Activated T-helper 1 cell treated with anti-CD3 and anti-CD28 coated beads, Interleukin-2, amount 50 U/mL, for 16 hours (primary cell): ENCODE results near the gene ALPP.
"Not testable (repeated sequence)": the region's sequence is repeated elsewhere in the genome, so short reads cannot be mapped to it uniquely, and the experiment has no call there.

ENCODE experiments used
- DNase-seq, 2 donors: peaks; one replicate each; pipeline ENCODE4 v3.0.0-alpha.2; 2020; ENCODE audit warnings: low read depth in 1 of 2, low spot score in 1 of 2

ALPP gene

GRCh38 chr2:232363064-232363783 lies 15.3 kb upstream of the ALPP start:
- DNase-seq, result not testable (repeated sequence)

DNA sequence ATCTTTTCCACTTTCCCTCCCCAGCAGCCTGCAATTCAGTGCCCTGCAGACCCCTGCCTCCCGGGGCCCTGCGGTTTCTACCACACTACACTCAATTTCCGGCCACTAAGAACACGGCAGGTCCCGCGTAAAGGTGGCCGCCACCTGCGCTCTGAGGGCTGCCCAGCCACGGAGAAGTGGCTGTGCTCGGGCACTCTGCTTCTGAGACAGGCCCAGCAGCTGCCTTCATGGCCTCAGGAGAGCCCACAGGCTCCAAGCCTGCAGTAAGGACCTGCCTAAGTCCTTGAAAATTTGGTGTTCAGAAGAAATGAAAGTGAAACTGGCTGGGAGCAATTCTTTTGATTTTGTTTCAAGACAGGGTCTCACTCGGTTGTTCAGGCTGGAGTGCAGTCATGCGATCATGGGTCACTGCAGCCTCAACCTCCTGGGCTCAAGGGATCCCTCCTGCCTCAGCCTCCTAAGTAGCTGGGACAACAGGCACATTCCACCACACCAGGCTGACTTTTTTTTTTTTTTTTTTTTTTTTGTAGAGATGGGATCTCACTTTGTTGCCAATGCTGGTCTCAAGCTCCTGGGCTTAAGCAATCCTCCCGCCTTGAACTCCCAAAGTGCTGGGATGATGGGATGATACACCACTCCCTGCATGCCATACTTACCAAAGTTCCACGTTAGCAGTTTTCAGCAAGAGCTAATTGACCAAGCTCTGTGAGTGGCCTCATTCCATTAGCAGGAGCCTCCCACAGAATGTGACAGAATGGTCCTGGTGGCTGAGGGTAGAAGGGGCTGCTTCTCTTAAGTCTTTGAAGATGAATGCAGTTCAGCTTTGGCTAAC lies 14.6 kb upstream of the ALPP start:
- DNase-seq, result no peak

DNA sequence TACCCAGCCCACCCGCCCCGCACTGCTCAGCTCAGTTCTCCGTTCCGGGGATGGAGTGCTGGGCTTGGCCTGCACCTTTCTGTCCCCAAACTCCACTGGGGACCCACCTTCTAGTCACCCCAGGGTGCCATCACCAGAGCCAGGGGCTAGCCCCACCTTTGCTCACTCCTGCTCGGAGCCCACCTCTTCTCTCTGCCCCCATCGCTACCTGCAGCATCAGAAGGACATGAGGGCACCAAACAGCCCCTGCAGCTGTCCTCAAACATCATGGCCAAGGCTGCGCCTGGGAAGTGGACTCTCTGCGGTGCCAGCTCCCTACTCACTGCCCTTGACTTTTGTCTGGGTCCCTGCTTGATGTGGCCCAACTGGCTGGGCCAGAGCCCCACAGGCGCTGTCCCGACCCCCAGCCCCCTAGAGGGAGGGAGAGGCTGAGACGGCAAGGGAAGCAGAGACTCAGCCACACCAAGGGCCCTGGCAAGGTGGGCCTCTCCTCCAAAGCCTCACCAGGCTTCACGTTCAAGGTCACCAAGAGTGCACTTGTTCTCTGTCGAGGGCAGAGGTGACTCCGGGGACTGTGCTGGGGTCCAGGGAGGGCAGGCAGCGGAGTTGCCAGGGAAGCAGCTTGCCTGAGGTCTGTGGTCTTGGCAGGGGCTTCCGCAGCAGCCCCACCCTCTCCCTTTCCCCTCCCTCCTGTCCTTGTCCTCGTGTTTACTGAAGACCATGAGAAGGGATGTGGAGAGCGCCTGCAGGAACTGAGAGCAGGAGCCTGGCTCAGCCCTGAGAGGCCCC lies 13.6 kb upstream of the ALPP start:
- not testable (repeated sequence) for DNase-seq

DNA sequence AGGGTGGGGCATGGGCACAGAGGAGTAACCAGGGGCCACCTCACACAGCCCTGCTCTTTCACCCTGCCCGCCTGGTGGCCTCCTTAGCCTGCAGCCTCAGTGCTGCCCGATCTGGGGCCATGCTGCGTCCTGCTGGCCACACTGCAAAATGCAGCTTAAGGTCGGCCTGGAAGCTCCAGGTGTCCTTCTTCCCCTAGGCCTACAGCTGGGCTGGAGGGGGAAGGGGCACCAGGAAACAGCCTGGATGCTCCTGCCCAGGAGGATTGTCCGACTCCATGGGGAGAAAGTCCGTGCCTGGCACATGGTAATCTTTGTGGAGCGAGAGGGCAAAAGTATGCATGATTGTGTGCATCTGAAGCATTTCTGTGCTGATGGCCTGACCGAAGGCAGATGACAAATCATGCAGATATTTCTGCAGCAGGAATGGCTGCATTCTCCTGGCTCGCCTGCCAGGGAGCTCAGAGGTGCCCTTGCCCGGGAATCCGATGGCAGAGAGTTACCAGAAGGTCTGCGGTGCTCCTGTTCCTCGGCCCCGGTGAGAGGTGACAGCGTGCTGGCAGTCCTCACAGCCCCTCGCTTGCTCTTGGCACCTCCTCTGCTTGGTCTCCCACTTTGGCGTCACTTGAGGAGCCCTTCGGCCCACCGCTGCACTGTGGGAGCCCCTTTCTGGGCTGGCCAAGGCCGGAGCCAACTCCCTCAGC lies 12.8 kb upstream of the ALPP start:
- no peak for DNase-seq

DNA sequence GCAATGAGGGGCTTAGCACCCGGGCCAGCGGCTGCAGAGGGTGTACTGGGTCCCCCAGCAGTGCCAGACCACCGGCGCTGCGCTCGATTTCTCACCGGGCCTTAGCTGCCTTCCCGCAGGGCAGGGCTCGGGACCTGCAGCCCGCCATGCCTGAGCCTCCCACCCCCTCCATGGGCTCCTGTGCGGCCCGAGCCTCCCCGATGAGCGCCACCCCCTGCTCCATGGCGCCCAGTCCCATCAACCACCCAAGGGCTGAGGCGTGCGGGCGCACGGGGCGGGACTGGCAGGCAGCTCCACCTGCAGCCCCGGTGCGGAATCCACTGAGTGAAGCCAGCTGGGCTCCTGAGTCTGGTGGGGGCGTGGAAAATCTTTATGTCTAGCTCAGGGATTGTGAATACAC lies 12.1 kb upstream of the ALPP start:
- not testable (repeated sequence) for DNase-seq

- no peak for DNase-seq
Measured at GRCh38 chr2:232367016-232367415, 11.5 kb upstream of the ALPP start.

DNA sequence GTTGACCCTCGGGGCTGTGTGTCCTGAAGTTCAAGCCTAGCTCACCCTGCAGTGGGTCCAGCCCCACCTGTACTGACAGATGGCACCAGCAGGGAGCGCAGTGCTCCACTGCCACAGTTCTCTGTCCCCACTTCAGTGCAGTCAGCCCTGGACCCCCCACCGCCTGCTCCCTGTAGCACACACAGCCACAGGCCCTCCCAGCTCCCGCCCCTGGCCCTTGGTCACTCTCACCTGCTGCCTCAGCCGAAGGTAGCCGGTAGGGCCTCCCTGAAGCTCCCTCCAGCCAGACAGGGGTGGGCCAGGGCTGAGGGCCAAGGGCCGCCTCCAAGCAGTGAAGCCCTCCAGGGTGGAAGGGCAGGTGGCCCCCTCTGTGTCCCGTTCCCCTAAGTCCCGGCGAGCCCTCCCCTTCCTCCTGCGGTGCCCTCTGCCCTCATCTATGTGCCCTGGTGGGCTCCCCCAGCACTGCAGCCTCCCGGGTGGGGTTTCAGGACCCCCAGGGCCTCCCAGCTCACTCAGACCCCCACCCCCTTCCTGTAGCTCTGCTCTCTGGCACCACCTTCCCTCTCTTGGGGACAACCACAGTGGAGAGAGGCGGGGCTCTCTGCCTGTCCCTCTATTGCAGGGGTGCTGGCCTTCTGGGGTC lies 10.8 kb upstream of the ALPP start:
- no peak for DNase-seq

GRCh38 chr2:232368311-232368731 lies 10.2 kb upstream of the ALPP start:
- DNase-seq, result no peak

GRCh38 chr2:232369126-232369951 lies 9.2 kb upstream of the ALPP start:
- no peak for DNase-seq

- not testable (repeated sequence) for DNase-seq
Measured at GRCh38 chr2:232370007-232370406, 8.5 kb upstream of the ALPP start.

DNA sequence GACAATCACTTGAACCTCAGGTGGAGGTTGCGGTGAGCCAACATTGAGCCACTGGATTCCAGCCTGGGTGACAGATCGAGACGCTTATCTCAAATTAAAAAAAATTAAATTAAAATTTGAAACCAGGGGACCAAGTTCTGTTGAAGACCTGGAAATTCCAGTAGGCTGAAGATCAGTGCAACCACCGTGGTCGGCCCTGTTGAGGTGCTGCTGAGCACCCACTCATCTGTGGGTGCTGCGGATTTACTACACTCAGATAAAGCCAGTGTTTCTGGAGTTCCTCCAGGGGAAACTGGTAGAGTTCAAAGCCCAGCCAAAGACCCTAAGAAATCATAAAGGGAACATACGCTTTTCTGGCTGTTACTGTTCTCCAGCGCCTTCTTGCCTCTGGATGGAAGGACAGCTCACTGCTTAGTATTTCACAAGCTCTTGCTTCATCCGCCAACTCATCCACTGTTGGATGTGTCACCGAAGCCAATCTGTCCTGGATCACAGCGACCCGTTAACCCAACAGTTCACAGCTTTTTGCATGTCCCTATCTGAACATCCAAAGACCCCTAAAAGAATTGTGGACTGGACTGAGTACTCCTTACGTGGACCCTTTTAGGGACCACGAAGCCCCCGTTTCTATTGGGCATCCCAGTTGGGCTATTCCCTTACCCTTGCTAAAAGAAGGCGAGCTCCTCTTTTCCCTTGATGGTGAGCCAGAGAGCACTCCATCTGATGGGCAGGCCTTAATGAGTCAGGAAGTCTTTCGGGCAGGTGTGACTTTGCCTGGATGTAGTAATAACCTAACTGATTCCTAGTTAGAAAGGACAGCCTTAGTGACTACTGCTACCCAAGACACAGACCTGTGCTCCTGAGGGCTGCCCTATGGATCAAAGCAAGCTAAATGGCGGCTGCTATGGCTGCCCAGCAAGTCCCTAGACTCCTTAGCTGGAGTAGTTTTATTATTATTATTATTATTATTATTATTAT lies 6.0 kb upstream of the ALPP start:
- DNase-seq, result no peak

DNA sequence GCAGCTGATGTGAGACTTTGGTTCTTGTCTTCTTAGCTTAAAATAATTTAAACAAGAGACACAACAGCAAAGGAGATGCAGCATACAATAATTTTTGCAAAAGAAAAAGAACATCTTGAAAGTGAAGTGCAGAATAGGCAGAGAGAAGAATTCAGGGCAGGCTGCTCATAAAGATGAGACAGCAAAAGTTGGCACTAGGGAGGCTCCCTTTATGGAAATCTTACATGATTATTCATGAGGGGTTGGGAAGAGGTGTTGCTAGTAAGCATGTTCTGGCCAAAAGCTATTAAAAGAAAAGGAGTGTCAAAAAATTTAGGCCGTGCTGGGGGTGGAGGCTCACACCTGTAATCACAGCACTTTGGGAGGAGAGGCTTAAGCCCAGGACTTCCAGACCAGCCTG lies 4.2 kb upstream of the ALPP start:
- no peak for DNase-seq

- DNase-seq, result no peak
Measured at GRCh38 chr2:232375164-232375563, 3.4 kb upstream of the ALPP start.

- no peak for DNase-seq
Measured at GRCh38 chr2:232376260-232376659, 2.3 kb upstream of the ALPP start.

- DNase-seq, result no peak
Measured at GRCh38 chr2:232376713-232377112, 1.8 kb upstream of the ALPP start.

DNA sequence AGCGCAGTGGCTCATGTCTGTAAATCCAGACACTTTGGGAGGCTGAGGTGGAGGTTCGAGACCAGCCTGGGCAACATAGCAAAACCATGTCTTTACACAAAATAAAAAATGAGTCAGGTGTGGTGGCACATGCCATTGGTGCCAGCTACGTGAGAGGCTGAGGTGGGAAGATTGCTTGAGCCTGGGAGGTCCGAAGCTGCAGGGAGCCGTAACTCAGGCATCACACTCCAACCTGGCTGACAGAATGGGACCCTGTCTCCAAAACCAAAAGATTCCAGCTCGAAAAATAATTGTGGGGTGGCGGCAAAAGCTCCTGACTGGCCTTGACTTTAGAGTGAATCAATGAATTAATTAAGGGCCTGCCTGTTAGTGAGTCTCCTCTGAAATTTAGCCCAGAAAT lies 1.2 kb upstream of the ALPP start:
- no peak for DNase-seq

DNA sequence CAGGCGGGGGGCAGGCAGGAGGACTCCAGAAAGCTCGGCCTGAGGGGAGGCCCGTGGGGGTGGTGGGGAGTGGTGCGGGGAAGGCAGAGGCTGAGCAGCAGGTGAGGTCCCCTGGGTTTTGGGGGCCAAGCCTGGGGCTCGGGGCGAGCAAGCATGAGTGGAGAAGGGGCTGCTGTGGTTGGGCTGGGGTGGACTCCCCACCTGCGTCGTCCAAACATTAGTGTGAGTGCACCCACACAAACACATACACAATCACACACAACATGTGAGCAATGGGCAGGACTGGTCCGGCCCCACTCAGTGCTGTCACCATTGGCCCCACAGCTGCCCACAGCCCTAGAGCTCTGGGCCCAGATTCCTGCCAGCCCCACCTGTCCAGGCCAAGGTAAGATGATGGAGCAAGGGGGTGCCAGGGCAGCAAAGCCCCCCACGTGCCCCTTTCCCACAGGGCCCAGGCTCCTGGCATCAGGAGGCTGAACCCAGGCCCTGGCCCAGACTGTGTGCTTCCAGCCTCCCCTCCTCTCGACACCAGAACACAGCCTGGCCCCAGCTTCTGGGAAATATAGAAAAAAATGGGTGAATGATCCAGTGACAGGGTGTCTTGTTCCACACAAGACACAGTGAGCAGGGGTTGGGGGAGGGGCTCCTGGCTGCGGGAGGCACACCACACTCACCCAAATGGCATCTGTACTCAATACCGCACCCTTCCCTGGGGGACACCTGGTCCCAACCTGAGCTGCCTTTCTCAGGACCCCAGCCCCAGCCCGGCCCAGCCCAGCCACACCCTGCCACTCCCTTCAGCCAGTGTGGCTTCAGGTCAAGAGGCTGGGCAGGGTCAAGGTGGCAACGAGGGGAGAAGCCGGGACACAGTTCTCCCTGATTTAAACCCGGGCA lies 463 bp upstream of the ALPP start:
- no peak for DNase-seq
